ENCODE data around the gene FAM171A1.

DNA sequence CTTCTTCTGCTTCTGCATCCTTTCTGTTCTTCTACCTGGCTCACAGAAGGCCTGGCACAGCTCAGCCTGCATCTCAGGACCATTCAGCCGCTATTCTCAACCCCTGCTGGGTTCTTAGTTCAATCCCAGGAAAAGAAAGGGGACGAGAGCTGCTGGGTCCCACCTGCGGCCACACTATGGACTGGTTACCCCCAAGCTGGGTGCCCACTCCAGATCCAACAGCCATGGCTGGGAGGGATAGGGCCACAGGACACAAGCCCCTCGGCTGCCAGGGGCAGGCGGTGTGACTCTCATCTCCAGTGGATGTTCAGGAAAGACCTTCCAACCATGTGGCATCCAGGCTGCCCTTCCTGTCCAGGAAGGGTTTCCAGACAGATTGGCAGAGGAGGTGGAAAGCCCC, 105.0 kb downstream of the FAM171A1 start:
- TF ChIP-seq, protein P1, sequence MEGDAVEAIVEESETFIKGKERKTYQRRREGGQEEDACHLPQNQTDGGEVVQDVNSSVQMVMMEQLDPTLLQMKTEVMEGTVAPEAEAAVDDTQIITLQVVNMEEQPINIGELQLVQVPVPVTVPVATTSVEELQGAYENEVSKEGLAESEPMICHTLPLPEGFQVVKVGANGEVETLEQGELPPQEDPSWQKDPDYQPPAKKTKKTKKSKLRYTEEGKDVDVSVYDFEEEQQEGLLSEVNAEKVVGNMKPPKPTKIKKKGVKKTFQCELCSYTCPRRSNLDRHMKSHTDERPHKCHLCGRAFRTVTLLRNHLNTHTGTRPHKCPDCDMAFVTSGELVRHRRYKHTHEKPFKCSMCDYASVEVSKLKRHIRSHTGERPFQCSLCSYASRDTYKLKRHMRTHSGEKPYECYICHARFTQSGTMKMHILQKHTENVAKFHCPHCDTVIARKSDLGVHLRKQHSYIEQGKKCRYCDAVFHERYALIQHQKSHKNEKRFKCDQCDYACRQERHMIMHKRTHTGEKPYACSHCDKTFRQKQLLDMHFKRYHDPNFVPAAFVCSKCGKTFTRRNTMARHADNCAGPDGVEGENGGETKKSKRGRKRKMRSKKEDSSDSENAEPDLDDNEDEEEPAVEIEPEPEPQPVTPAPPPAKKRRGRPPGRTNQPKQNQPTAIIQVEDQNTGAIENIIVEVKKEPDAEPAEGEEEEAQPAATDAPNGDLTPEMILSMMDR (conservative IDR thresholded peaks at IDR 0.05; ENCODE audit: low read length), result no peak
- no peak for TF ChIP-seq EZH2phosphoT487 (IDR thresholded peaks at IDR 0.05; ENCODE audit: borderline replicate concordance)
